SKM-1 treated with dmso at 0.1 percent for 144 hours (cell line): ENCODE results near the gene TSPAN18.

Experiments
- DNase-seq: peaks from one replicate; lab custom pipeline; 2025; ENCODE audit not compliant: unreplicated experiment; lab: John Stamatoyannopoulos, UW

TSPAN18 gene

DNA sequence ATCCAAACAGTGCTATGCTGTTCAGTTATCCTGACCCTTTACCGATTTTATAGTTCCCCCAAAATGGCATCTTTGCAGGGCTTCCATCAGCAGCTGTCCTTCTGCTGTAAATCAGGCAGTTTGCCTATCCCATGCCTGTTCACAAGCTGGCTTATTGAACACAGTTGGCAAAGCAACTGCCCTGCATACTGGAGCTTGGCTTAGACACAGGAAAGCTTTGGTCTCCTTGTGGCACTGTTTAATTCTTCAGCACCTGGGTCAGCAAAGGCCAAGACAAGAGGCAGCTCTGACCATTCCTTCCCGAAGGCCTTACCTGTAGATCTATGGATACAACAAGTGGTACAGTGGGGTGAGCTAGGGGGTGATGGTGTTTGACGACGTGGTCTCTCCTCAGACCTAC lies 32.2 kb downstream of the TSPAN18 start:
- no peak for DNase-seq

DNA sequence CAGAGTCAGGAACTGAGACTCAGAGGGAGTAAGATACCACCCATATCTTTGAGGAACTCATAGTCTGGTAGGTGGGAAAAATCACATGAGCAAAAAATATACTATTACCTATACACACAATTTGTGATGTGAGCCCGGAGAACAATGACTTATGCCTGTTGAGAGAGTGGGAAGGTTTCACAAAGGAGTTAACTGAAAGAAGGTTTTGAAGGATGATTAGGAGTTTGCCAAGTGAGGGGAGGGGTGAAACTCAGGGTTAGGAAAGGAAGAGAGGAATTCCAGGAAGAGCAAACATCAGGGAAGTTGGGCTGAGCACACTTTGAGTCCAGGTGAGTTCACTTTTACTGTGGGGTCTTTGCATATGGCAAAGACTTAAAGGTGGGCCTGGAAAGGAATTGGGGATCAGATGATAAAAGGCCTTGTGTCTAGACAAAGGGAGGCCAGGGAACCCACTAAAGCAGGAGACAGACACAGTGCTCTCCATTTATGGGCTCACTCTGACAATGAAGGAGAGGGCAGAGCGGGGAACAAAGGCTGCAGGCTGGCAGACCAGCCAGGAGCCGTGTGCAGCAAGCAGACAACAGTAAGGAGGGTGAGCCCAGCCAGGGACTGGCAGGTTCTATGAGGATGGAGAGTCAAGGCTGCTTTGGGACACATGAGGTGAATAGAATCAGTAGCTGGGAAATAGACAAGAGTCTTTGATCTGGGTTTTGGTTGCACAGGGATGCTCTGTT lies 33.1 kb downstream of the TSPAN18 start:
- DNase-seq: no peak

DNA sequence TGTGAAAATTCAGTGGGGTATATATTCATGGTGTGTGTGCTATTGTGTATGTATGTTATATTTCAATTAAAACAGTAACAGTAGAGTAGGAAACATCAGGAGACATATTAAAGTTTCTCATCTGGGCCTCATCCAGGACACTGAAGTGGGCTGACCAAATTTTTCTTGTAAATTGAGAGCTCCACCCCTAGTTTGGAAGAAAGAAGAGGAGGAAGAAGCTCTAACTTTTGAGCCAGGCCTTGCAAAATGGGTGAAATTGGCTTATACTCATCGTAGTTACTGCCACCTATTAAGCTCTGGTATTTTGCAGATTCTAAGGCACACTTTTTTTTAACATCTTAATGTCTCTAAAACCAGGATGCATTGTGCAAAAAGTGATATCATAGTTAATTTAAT lies 33.7 kb downstream of the TSPAN18 start:
- no peak for DNase-seq

DNA sequence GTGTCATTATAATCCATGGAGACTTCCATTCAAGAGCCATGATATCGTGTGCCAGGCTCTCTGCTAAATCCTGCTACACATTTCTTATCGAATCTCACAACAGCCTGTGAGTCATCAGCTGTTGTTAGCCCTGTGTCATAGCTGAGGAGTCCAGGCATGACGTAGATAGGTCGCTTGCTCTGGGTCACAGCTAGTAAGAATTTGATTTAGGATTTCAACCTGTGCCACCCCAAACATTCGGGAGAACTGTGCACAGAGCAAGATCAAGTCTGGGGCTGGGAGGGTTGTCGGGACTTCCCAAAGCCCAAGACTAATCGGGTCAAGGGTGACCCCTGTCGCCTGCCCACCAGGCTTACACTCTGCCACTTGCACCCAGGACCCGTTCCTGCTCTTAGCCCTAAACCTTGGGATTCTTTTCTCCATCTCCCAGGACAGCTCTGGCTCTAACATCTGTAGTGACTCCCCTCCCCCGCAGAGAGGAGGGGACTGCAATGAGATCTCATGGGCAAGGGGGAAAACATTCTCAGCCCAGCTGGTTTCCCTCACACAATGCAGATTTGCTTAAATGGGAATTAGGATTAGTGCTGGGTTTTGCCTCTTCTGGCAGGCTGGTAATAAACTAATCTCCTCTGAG lies 34.3 kb downstream of the TSPAN18 start:
- no peak for DNase-seq

DNA sequence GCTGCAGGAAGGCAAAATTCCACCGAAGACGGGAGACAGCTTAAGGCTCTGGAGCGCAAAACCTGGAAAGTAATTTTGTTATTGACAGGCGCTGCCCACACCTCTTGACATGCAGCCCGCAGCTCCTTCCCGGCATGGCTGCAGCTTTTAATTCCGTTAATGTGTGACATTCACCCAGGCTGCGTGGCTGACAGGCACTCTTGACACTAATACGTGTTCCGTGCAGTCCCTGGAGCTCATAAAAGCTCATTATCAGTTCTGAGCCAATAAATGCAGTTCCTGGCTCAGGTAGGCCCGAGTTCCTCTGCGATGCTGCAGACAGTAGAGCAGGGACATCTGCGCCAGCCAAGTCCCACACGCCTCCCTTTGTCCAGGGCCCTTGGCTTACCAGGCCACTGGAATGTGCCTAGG lies 34.8 kb downstream of the TSPAN18 start:
- DNase-seq: no peak

DNA sequence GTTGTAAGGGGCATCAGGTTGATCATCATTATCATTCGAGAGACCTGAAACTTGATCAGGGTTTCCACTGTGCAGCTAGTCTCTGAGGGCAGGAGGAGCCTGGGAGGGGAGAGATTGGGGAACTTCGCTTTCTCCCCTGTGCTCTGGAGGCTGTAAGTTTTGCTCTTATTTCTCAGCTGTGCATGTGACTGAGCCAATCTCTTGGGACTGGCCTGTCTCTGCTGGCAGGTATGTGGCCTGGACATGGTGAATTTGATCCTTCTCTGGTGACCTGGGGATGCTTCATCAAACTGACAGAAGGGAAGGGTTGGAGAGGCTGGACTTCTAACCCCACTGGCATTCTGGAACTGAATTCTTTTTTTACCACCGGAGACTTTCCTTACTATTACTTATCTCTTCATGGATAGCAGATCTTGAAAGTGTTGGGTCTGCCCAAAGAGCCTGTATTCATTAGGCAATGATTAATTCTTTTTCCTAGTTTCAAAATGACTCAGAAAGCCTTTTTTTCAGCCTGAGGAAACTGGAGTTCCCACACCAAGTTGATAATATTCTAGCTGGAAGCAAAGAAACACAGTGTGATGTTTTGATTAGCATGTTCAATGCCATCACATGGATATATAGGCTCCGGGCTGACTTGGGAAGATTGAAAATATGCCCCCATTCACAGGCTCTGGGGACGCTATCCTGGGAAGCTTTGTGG lies 36.5 kb downstream of the TSPAN18 start:
- DNase-seq: no peak

DNA sequence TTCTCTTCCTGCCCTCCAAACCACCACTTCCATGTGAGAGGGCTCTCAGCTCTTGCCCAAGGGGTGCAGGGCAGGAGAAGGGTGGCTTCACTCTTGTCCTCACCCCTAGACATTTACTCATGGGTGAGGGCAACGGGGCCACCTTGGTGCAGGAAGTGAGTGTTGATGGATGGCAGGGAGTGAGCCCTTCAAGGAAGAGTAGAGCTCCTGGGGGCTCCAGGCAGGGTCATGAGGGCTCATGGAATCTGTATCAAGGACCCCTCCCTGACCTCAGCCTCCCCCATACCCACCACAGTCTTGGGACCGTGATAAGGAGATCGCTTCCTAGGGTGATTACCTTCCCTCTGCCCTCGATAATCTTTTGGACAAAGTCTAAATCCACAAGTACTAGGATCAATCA lies 37.8 kb downstream of the TSPAN18 start:
- no peak for DNase-seq

DNA sequence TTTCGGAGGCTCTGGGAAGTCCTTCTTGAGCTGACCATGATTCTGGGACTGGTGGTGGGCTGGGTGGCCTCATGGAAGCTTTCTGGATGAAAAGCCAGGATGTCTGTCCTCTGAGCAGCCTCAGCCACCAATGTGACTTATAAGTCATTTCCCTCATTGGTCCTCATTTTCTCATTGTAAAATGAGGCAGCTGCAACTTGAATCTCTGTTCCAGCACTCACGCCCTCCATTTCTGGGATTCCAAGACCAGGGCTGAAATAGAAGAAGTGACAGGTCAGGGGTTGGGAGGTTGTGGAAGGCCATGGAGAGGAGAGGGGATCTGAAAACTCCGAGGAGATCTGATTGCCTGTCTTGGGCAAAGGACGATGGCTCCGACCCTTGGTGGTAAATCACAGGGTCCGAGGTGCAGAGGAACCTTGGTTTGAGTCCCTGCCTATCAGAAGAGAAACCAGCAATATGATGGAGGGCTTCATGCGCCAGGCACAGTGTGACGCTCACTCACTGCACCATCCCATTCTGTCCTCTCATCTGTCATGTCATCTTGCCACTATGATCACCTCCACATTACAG lies 38.3 kb downstream of the TSPAN18 start:
- no peak for DNase-seq

DNA sequence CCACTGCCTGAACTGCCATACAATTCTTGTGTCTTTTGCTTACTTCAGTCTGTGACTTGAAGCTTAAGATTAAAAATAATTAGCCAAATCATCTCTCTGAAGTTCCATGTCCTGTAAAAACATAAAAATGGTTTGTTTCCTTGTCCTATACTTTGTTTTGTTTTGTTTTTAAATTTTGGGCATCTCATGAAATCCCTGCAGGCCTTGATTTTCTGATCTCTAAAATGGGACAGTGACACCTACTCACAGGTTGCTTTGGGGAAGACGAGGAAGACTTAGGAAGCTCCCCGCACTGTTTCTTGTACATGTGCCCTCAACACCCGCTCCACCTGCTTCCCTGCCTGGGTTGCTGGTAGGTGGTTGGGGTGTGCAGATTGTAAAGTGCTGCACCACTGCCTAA lies 38.9 kb downstream of the TSPAN18 start:
- DNase-seq: no peak

DNA sequence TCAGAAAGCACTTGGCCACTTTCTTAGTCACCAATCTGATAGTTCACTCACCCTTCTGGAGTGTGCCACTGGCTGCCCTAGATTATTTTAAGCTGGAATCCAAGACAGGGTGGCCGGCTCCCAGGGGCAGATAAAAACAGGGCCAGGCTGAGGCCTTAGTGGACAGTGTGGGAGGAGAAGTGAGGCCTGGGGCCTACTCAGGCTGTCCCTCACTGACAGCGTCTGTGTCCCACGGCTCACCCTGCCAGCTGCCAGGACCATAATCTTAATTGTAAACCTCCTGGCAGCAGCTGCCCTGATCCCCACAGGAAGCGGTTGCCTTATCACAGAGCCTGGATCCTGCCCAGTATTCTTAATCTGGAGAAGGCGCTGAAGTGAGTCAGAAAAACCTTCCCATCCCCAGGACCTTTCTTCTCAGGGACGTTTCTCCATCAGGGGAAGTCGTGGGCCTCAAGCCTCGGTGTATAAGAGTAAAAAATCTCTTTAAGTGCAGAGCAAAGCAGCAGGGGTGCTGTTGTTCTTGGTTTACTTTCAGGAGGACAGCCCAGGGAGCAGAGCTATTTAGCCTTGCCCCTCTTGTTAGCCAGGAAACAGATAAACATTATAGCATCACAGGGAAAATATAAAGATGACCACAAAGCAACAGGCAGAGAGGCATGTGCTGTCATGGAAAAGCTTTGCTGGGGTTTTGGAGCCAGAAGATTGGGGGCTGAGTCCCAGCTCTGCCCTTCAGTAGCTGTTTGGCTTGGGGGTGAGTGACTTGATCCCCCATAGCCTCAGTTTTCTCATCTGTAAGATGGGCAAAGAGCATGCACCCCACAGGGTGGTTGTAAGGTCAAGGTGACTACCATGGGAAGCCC lies 39.6 kb downstream of the TSPAN18 start:
- DNase-seq: no peak

DNA sequence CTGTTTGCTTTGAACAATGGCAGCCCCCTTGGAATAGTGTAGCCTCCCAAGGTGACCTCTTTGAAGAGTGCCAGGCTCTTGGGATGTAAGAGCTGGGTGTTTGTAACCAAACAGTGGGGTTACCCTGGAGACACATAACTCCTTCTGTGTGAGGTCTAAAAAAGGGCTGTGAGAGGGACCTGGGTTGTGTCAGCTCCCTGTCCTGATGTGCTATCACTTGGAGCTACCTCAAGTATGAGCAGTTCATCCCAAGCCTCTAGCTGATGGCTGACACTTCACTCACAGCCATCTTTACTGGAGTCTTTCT lies 40.2 kb downstream of the TSPAN18 start:
- no peak for DNase-seq

DNA sequence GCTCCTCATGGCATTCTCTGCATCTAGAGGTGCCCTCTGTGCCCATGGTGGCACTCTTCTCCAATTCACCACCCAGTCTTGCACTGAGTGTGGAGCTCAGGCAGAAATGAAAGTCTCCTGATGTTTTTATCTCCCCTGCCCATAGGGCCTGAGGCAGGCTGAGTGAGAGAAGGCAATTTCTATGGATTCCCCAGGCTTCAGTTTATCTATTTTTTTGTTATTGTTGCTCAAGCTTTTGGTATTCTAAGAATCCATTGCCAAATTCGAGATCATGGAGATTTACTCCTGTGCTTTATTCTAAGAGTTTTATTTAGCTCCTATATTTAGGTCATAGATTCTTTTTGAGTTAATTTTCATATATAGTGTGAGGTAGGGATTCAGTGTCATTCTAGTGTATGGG lies 40.7 kb downstream of the TSPAN18 start:
- DNase-seq: no peak

DNA sequence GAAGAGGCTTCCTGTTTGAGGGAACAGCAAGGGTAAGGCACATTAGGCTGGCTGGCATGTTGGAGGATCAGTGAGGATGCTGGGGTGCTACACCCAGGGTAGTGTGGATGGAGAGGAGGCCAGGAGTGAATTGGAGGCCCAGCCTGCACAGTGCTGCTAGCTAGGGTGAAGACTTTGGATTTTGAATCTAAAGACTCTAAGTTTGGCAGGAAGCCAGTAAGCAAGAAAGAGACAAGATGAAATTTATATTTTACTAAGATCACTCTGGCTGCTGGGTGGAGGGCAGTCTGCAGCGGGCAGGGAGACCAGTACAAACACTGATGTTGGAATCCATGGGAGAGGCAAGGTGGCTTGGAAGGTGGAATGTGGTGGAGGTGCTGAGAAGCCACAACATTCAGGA lies 43.6 kb downstream of the TSPAN18 start:
- no peak for DNase-seq

DNA sequence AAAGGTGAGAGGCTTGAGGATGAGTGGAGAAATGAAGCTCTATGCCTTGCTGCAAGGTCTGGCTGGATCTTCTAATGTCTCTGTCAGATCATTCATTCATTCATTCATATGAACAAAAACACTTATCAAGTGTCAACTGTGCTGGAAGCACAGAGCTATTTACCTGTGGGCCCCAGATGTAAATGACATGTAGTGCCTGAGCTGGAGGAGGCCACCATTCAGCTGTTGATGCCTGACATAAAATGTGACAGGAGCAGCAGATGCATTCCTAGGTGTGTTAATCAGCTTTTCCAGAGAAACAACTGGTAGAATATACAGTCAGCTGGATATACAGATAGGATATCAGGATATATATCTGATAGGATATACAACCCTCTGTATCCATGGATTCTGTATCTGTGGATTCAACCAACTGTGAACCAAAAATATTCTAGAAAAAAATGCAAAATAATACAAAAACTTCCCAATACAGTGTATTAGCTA lies 44.5 kb downstream of the TSPAN18 start:
- DNase-seq: no peak

DNA sequence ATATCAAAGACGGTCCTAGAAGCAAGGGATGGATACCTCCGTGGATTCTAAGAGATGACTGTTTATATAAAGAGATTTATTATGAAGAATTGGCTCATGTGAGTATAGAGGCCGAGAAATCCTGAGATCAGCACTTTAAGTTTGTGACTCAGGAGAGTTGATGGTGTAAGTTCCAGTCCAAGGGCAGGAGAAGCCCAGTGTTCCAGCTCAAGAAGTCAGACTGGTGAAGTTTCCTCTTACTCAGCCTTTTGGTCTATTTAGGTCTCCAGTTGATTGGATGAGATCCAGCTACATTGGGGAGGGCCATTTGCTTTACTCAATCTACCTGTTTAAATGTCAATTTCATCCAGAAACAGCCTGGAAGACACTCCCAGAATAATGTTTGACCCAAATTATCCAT lies 45.1 kb downstream of the TSPAN18 start:
- no peak for DNase-seq

DNA sequence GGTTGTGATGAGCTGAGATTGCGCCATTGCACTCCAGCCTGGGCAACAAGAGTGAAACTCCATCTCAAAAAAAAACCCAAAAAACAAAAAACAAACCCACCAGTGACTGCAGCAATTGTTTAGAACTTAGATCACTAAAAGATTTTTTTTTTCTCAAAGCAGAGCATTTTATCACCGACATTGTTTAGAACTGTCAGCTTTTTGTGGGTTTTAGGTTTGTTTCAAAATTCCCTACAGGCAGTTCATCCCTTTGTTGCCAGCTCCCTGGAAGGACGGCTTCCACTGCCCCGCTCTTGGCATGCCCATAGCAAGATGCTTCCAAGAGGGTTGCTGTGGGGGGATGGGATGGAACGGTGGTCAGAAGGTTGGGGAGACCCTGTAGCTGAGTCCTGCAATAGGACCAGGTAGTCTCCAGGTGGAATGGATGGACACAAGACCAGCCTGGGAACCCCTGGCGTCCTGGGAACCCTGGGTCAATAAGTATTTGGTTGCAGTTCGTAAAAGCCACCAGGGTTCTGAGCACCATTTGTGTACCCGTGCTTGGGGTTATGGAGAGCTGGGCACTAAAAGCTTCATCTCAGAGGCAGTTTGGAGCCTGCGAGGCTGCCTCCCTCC lies 46.7 kb downstream of the TSPAN18 start:
- DNase-seq: no peak

DNA sequence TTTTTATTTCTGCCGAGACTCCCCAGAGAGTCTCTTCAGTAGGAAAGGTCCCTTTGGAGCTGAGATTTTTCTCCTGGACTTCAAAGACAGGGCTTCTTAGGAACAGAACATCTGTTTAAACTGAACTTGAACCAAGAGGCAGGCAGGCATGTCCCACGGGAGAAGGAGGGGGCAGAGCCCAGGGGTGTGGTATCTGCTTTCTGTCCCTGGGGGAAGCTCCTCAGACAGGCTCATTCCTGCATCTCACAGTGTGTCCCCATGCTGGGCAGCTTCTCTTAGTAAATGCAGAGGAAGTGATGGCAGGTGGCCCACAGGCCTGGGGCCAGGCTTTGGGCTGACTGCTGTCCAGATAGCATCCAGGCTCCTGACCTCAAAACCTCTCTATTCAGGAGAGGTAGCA lies 47.3 kb downstream of the TSPAN18 start:
- DNase-seq: no peak

DNA sequence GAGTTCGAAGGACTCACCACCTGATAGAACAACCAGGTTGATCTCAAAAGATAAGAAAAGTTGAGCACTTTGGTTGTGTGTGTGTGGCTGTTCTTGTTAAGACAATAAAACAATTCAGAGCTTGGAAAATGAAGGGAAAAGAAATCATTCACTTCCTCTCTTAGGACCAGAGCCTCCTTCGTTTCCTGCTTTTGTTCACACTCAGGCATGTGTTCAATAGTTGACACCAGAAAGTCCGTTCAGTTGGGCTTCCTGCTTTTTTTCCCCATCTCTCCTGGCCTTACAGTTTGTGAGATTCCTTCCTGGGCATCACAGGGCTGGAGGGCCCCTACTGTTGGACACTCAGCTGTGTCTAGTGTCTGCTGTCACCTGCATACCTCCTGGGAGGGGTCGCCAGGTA lies 48.0 kb downstream of the TSPAN18 start:
- DNase-seq: no peak

DNA sequence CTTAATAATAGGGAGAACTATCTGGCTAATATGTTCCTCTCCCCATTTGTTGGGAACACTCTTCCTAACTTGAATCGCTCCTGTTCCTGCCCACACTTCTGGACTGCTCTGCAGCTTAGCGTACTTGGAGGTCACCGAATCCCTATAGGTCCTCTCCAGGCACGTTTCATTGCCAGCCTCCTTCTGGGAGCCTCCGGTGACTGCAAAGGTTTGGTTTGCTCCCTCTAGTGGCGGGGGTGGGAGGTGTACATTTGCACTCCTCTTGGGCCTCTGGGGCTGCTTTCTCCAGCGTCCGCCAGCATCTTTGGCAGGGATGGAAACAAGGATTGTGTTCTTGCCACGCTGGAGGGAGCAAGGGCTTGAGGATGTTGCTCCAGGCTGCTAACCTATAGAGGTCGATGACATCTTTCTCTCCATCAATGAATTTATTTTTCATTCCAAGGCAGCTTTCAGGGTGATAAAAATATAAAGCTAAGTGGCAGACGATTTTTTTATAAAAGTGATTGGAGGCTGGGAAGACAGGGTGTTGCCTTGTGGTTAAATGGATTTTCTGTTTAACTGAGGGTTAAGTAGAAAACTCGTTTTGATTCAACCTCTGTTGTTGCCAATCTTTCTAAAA lies 48.7 kb downstream of the TSPAN18 start:
- DNase-seq: peak; percentile 43

DNA sequence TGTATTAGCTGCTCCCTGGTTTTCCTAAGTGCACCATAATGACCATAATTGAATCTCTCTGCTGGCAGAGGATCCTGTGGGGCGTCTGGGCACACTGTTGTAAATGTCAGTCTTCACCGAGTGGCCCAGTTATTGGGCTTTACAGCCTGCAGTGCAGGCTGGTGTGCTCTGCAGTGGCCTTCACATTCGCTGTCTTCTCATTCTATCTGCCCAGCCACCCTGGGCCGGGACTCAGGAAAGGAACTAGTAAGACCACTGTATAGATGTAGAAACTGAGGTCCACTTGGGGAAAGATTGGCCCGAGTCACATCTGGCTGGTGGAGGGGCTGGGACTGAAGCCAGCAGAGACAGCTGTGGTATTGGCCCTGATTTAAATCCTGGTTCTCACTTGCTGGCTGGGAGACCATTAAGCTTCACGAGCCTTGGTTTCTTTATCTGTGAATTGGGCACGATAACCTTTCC lies 49.3 kb downstream of the TSPAN18 start:
- no peak for DNase-seq
